Measurements from ENCODE around the gene RPS6KB2. TPM values are rescaled to one million over a fixed set of nuclear protein-coding genes. Genes with fewer than 3 reads are reported as not detected.

RPS6KB2 gene
- total RNA-seq, 1 donor from 2014 or later, result 53.8 TPM

- H3K4me1 Mint-ChIP-seq (ENCODE audit: low read depth), result peaks cover 3% of the 10 kb centered on the region
- H3K27me3 Mint-ChIP-seq, result peaks cover 15% of the 10 kb centered on the region
- no peak overlapping the region for H3K4me3 Mint-ChIP-seq (ENCODE audit: low read depth)
- H3K36me3 Mint-ChIP-seq (ENCODE audit: insufficient read depth), result no peaks in the 10 kb centered on the region
- no peak for DNase-seq (ENCODE audit: low spot score, unreplicated experiment)
- H3K27ac Mint-ChIP-seq, result no peak overlapping the region
- no peak for TF ChIP-seq CTCF (IDR thresholded peaks at IDR 0.05; ENCODE audit: unreplicated experiment)
- no peaks in the 10 kb centered on the region for H3K9me3 Mint-ChIP-seq (ENCODE audit: low read depth)
Observed at GRCh38 chr11:67418476-67419281, 9.6 kb upstream of the RPS6KB2 start.

- TF ChIP-seq CTCF (IDR thresholded peaks at IDR 0.05; ENCODE audit: unreplicated experiment), result no peak
- Mint-ChIP-seq H3K4me1 (ENCODE audit: low read depth) (peaks cover 3% of the 10 kb centered on the region), H3K4me3 (ENCODE audit: low read depth) (no peak overlapping the region), H3K36me3 (ENCODE audit: insufficient read depth) (no peaks in the 10 kb centered on the region), H3K27ac (no peak overlapping the region), H3K27me3 (peaks cover 15% of the 10 kb centered on the region), H3K9me3 (ENCODE audit: low read depth) (no peaks in the 10 kb centered on the region)
- no peak for DNase-seq (ENCODE audit: low spot score, unreplicated experiment)
Observed at GRCh38 chr11:67419325-67420049, 8.8 kb upstream of the RPS6KB2 start.

- no peak for DNase-seq (ENCODE audit: low spot score, unreplicated experiment)
- no peak for TF ChIP-seq CTCF (IDR thresholded peaks at IDR 0.05; ENCODE audit: unreplicated experiment)
- Mint-ChIP-seq H3K4me3 (ENCODE audit: low read depth) (peak overlapping the region; percentile 57), H3K9me3 (ENCODE audit: low read depth) (no peaks in the 10 kb centered on the region), H3K4me1 (ENCODE audit: low read depth) (peaks cover 3% of the 10 kb centered on the region), H3K27ac (no peak overlapping the region), H3K27me3 (peaks cover 15% of the 10 kb centered on the region), H3K36me3 (ENCODE audit: insufficient read depth) (no peaks in the 10 kb centered on the region)
Observed at GRCh38 chr11:67420147-67420645, 8.1 kb upstream of the RPS6KB2 start.

- Mint-ChIP-seq H3K36me3 (ENCODE audit: insufficient read depth) (no peaks in the 10 kb centered on the region), H3K4me1 (ENCODE audit: low read depth) (peaks cover 3% of the 10 kb centered on the region), H3K27ac (peak overlapping the region; percentile 89), H3K4me3 (ENCODE audit: low read depth) (peak overlapping the region; percentile 57), H3K9me3 (ENCODE audit: low read depth) (no peaks in the 10 kb centered on the region), H3K27me3 (peaks cover 15% of the 10 kb centered on the region)
- TF ChIP-seq CTCF (IDR thresholded peaks at IDR 0.05; ENCODE audit: unreplicated experiment), result no peak
- DNase-seq (ENCODE audit: low spot score, unreplicated experiment), result peak; percentile 98
Observed at GRCh38 chr11:67420646-67421429, 7.5 kb upstream of the RPS6KB2 start.
